Activated effector memory CD4-positive, alpha-beta T cell treated with Interleukin-2 at 50 U/mL for 16 hours (primary cell): ENCODE results near the gene WFDC1.
"Not testable (repeated sequence)": the region's sequence is repeated elsewhere in the genome, so short reads cannot be mapped to it uniquely, and the experiment has no call there.

Experiments used
- DNase-seq: peaks from one replicate; pipeline ENCODE4 v3.0.0-alpha.2; 2020

WFDC1 gene

DNA sequence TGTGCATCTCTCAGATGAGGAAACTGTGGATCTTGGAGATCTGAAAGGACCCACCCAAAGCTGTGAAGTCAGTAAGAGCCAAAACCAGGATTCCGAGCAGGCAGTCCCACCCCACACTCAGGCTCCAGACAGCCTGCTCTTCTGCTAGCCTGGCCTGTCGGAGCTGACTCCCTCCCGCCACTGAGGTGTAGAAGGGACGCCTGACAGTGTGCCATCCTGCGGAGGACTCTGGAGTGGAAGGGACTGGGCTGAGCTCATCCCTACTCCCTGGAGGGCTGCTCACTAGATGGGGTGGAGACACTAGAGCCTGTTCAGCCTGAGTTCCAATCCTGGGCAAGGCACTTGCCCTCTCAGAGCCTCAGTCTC lies 36.0 kb downstream of the WFDC1 start:
- DNase-seq = no peak

GRCh38 chr16:84331998-84332780 lies 37.5 kb downstream of the WFDC1 start:
- DNase-seq = no peak

DNA sequence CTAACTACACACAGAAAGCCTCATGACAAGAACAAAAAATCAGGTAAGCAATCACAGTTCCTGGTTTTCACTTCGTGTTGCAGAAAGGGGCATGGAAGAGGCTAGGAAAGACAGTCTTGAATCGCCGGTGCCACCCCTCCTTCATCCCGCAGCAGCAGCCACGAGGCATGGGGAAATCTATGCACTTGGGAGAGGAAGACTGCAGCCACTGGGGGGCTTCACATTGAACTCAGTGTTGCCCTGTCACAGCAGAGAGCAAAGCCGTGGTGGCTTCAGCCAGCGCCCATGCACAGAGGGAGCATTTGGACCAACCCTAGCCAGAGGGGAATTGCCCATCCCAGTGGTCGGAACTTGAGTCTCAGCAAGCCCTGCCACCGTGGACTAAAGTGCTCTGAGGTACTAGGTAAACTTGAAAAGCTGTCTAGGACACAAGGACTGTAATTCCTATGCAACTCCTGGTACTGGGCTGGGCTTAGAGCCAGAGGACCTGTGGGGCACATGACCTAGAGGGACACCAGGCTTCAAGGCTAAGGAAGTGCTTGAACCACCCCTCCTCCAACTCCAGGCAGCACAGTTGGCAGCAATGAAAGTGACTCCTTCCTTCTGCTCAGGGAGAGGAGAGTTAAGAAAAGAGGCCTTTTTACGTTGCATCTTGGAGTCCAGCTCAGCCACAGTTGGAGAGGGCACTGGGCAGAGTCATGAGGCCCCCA lies 38.5 kb downstream of the WFDC1 start:
- DNase-seq = no peak

GRCh38 chr16:84334058-84334457 lies 39.4 kb downstream of the WFDC1 start:
- no peak for DNase-seq

DNA sequence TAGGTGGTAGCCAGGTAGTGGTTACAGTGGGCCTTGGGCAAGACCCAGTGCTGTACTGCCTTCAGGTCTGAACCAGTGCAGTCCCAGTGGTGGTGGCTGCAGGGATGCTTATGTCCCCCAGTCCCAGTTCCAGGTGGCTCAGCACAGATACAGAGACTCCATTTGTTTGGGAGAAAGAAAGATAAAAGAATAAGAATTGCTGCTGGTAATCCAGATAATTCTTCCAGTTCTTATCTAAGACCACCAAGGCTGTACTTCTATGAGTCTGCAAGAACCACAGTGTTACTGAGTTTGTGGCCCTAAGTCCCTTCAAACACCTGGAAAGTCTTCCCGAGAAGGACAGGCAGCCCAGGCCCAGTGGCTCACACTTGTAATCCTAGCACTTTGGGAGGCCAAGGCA lies 39.8 kb downstream of the WFDC1 start:
- no peak for DNase-seq

GRCh38 chr16:84337236-84337635 lies 42.6 kb downstream of the WFDC1 start:
- DNase-seq = not testable (repeated sequence)

- DNase-seq = no peak
Measured at GRCh38 chr16:84339311-84339710, 44.6 kb downstream of the WFDC1 start.

- no peak for DNase-seq
Measured at GRCh38 chr16:84339766-84340165, 45.1 kb downstream of the WFDC1 start.

- no peak for DNase-seq
Measured at GRCh38 chr16:84340325-84341040, 45.8 kb downstream of the WFDC1 start.

DNA sequence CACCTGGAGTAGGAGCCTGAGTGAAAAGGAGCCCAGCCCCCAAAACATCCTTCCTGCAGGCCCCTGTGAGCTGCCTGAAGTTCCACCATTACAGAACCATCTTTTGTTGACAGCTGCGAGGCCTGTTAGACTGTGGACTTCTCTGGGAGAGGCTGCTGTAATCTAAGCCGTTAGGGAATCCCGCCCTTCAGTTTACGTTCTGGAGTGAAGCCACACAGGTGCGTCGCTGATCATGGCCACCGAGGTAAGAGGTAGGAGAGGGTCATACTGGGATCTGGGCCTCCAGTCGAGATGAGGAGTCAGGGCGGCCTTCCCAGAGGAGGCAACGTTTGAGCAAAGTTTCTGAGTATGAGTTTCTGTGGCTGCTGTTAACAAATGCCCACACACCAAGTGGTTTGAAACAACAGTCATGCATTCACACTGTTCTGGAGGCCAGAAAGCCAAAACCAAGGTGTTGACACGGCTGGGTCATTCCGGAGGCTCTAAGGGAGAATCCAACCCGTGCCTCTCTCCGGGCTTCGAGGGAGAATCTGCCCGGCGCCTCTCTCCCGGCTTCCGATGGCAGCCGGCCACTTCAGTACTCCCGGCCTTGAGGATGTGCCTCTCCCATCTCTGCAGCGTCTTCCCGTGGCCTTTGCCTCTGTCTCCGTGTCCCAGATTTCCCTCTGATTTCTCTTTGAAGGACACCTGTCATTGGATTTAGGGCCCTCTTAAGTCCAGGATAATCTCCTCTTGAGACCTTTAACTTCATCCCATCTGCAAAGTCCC lies 47.0 kb downstream of the WFDC1 start:
- no peak for DNase-seq

GRCh38 chr16:84343800-84344199 lies 49.1 kb downstream of the WFDC1 start:
- not testable (repeated sequence) for DNase-seq

DNA sequence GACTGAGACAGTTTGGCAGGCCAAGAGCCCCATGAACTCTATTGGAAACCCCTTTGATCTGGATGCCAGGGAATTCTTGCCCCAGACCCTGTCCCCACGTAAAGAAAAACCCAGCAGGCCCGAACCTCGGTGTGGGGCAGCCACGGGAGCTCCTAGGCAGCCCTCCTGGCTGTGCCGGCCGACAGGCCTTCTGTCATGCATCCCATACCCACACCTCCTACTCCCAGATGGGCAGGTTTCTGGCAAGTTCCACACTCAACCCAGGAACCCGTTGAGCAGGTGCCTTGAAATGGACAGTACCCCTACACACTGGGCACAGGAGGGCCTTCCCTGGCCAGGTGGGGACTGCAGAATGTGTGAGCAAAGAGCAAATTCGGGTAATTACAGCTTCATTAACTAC lies 50.1 kb downstream of the WFDC1 start:
- DNase-seq = no peak

DNA sequence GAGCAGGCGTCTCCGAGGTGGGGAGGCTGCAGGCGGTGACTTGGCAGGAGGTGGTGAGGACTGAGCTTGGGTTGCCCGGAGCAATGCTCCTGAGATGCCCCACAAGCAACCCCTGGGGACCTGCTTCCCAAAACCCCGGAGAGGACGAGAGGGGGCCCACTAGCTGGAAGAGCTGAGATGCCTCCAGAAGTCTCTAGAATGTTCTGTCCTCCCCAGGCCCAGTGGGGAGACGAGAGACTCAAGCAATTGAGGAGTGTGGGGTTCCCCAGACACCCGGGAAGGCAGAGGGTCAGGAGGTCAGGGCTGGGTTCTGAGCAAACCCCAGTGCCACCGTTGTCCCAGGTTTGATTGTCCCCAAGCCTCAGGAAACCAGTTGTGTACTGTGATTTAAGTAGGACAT lies 52.5 kb downstream of the WFDC1 start:
- no peak for DNase-seq

DNA sequence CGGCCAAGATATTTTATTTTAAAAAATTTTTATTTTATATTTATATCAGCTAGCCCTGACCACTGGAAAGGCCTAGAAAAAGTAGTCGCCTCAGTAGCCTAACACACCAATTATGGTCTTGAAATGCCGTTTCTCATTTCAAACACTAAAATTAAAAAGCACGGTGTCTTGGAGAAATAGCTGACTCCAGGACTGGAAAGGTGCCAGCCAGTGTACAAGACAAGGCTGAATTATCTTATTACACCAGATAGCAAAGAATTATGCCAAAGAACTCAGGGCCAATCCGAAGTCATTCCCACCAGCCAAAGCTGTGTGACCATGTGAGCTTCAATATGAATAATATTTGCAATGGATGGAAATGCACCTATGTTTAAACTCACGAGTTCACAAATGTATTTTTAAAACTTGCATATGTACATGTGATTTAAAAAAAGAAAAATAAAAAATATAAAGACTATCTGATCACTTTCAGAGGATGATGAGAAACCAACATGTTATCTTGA lies 53.8 kb downstream of the WFDC1 start:
- DNase-seq = no peak

GRCh38 chr16:84349862-84350684 lies 55.4 kb downstream of the WFDC1 start:
- DNase-seq = no peak

GRCh38 chr16:84350685-84351400 lies 56.2 kb downstream of the WFDC1 start:
- no peak for DNase-seq

DNA sequence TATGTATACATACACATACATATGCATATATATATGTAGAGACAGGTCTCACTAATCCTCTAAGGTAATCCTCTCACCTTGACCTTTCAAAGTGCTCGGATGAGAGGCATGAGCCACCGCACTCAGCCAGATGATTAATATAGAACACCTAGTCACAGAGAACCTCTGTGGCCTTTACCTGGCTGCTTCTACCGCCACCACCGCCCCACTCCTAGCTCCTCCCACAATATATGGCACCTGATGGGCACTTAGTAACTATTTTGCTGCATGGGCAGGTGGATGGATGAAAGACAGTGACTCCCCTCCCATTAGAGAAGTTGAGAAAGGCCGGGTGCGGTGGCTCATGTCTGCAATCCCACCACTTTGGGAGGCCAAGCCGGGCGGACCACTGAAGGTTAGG lies 57.0 kb downstream of the WFDC1 start:
- DNase-seq = no peak

DNA sequence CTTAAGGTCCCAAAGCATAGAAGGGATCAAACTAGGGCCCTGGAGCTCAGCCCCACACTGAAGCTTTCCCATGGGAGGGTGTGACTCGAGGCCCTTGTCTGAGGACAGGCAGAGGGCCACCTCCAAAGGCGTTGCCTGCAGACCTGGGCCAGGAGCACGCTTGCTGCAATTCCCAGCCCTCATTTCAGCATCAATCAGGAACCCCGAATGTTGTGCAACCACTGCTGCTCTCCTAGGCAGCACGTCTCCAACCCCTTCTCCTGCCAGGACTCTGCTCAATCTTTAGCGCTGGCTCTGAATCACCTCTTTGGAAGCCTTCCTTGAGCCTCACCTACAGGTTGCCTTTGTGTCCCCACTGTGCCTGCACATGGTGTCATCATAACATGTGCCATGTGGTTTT lies 59.6 kb downstream of the WFDC1 start:
- no peak for DNase-seq

DNA sequence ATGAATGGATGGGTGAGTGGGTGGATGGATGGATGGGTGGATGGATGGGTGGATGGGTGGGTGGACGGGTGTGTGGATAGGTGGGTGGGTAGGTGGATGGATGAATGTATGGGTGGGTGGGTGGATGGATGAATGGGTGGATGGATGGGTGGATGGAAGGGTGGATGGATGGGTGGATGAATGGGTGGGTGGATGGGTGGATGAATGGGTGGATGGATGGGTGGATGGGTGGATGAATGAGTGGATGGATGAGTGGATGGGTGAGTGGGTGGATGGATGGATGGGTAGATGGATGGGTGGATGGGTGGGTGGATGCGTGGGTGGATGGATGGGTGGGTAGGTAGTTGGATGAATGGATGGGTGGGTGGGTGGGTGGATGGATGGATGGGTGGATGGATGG lies 60.5 kb downstream of the WFDC1 start:
- DNase-seq = no peak

DNA sequence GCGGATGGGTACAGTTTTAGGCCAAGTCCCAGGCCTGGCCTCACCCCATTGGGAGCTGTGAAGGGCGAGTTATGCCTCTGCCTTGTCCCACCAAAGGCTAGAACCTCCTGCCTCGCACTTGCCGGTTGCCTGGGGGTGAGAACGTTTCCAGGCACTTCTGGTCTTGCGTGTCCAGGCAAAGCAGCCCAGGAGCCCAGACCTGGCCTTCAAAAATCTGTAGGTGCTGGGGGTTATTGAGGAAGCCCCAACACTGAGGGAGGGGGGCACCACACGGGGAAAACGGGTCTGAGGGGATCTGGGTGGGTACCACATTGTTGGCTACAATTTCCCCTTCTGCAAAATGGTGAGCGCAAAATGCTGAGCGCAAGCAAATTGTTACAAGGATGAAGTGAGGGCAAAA lies 61.5 kb downstream of the WFDC1 start:
- DNase-seq = no peak

DNA sequence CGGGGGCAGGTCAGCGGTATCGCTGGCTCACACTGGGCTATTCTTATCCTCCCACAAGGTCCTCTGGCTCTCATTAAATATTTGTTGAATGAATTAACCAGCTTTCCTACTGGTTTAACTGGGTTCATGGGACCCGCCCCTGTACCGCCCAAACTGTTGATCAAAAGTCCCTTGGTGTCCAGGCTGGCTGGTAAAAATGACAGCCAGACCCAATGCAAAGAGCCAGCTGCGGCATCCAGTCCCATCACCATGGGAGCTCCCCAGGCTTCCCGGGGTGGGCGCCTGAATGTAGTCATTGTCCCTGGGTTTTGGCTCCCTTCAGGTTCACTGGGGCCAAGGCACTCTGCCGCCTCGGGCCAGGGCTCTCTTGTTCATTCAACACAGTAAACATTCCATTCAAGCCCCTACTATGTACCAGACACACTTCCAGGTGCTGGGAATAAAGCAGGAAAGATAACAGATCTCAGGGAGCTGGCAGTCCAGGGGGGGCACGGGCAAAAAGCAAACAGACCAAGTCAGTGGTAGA lies 62.0 kb downstream of the WFDC1 start:
- no peak for DNase-seq
